Neural progenitor cell (in vitro differentiated cells): ENCODE data around the gene PNMA6E. TPM values are rescaled to one million over a fixed set of nuclear protein-coding genes. Genes with fewer than 3 reads are reported as not detected.

Experiments
- DNase-seq: peaks from one replicate; pipeline ENCODE4 v3.0.0-alpha.2; 2016; ENCODE audit warnings: low spot score
- H2AFZ ChIP-seq: fragments of 200-600 bp; sonication (generic); replicated peaks from 2 replicates; pipeline ENCODE4 v1.6.1; 2016; ENCODE audit warnings: antibody characterized with exemption
- H3F3A ChIP-seq: fragments of 200-600 bp; sonication (generic); 2 replicates; pipeline ENCODE4 v1.6.1; 2016; ENCODE audit warnings: antibody characterized with exemption, low read depth
- H3K27ac ChIP-seq: fragments of 200-600 bp; sonication (generic); 2 replicates; pipeline ENCODE4 v1.5.1; 2016; ENCODE audit warnings: mild to moderate bottlenecking
- H3K27me3 ChIP-seq: fragments of 200-600 bp; sonication (generic); 2 replicates; pipeline ENCODE4 v1.6.1; 2016; ENCODE audit warnings: mild to moderate bottlenecking, moderate library complexity
- H3K36me3 ChIP-seq: fragments of 200-600 bp; sonication (generic); 2 replicates; pipeline ENCODE4 v1.5.1; 2016
- H3K4me1 ChIP-seq: fragments of 200-600 bp; sonication (generic); 2 replicates; pipeline ENCODE4 v1.6.1; 2016; ENCODE audit warnings: mixed run types
- H3K4me2 ChIP-seq: fragments of 200-600 bp; sonication (generic); 2 replicates; pipeline ENCODE4 v1.6.1; 2016
- H3K4me3 ChIP-seq: fragments of 200-600 bp; sonication (generic); 2 replicates; pipeline ENCODE4 v1.5.1; 2016
- H3K79me2 ChIP-seq: fragments of 200-600 bp; sonication (generic); 2 replicates; pipeline ENCODE4 v1.6.1; 2016; ENCODE audit warnings: low read depth
- H3K9ac ChIP-seq: fragments of 200-600 bp; sonication (generic); 2 replicates; pipeline ENCODE4 v1.6.1; 2016
- H3K9me3 ChIP-seq: fragments of 200-600 bp; sonication (generic); 2 replicates; pipeline ENCODE4 v1.5.1; 2016; ENCODE audit warnings: low read depth
- H4K20me1 ChIP-seq: fragments of 200-600 bp; sonication (generic); 2 replicates; pipeline ENCODE4 v1.6.1; 2016; ENCODE audit warnings: low read depth
- H3K27ac Mint-ChIP-seq: 3 replicates; pipeline ENCODE4 v1.8.0; 2021; ENCODE audit warnings: mixed read lengths
- H3K27me3 Mint-ChIP-seq: 2 replicates; pipeline ENCODE4 v1.8.0; 2022; ENCODE audit warnings: low read depth, mild to moderate bottlenecking, inconsistent platforms, moderate library complexity, mixed read lengths; ENCODE audit not compliant: insufficient read depth
- H3K36me3 Mint-ChIP-seq: 3 replicates; pipeline ENCODE4 v1.8.0; 2021; ENCODE audit warnings: mixed read lengths
- H3K4me1 Mint-ChIP-seq: 3 replicates; pipeline ENCODE4 v1.8.0; 2021; ENCODE audit warnings: mixed read lengths
- H3K4me3 Mint-ChIP-seq: 3 replicates; pipeline ENCODE4 v1.8.0; 2021; ENCODE audit warnings: mild to moderate bottlenecking, moderate library complexity, mixed read lengths
- H3K9me3 Mint-ChIP-seq: 3 replicates; pipeline ENCODE4 v1.8.0; 2020; ENCODE audit warnings: mixed read lengths
- CTCF ChIP-seq: fragments of 200-600 bp; sonication (generic); IDR thresholded peaks from 2 replicates; pipeline ENCODE4 v1.5.1; 2017; ENCODE audit warnings: antibody characterized with exemption, mild to moderate bottlenecking
- EZH2 ChIP-seq: fragments of 200-600 bp; sonication (generic); IDR thresholded peaks from 2 replicates; pipeline ENCODE4 v1.6.1; 2017; ENCODE audit warnings: antibody characterized with exemption, mild to moderate bottlenecking, moderate library complexity
- EZH2phosphoT487 ChIP-seq: fragments of 200-600 bp; sonication (generic); IDR thresholded peaks from 2 replicates; pipeline ENCODE4 v1.6.1; 2017; ENCODE audit warnings: antibody characterized with exemption
- total RNA-seq: library from RNA; depleted of rRNA; stranded (reverse); fragments of >200 nt; gene quantifications from 2 replicates; pipeline ENCODE4 v1.2.3, GENCODE V29; 2015; ENCODE audit warnings: low replicate concordance

The PNMA6E gene
- total RNA-seq, 1 donor from 2014 or later: not detected

GRCh38 chrX:153384390-153384789, 16.8 kb downstream of the PNMA6E start:
- no peak overlapping the region for H3K27ac ChIP-seq
- no peak overlapping the region for H3K4me3 ChIP-seq
- Mint-ChIP-seq H3K27me3 (peaks cover 11% of the 10 kb centered on the region), H3K4me1 (no peaks in the 10 kb centered on the region), H3K27ac (no peak overlapping the region), H3K36me3 (no peaks in the 10 kb centered on the region), H3K4me3 (no peak overlapping the region), H3K9me3 (peaks cover 6% of the 10 kb centered on the region)
- no peaks in the 10 kb centered on the region for H3K79me2 ChIP-seq
- H3K4me1 ChIP-seq: no peaks in the 10 kb centered on the region
- no peak overlapping the region for H2AFZ ChIP-seq
- peaks cover 12% of the 10 kb centered on the region for H3F3A ChIP-seq
- H3K9ac ChIP-seq: no peak overlapping the region
- no peaks in the 10 kb centered on the region for H3K36me3 ChIP-seq
- DNase-seq: no peak
- no peak overlapping the region for H3K4me2 ChIP-seq
- no peaks in the 10 kb centered on the region for H4K20me1 ChIP-seq
- H3K27me3 ChIP-seq: no peaks in the 10 kb centered on the region
- no peaks in the 10 kb centered on the region for H3K9me3 ChIP-seq
- no peak for TF ChIP-seq CTCF
- TF ChIP-seq EZH2: no peak
- no peak for TF ChIP-seq EZH2phosphoT487

GRCh38 chrX:153382563-153383482, 18.3 kb downstream of the PNMA6E start:
- H3K9ac ChIP-seq: no peak overlapping the region
- no peak overlapping the region for H2AFZ ChIP-seq
- Mint-ChIP-seq H3K27ac (no peak overlapping the region), H3K9me3 (peaks cover 12% of the 10 kb centered on the region), H3K27me3 (peaks cover 13% of the 10 kb centered on the region), H3K4me3 (no peak overlapping the region), H3K36me3 (no peaks in the 10 kb centered on the region), H3K4me1 (no peaks in the 10 kb centered on the region)
- no peak overlapping the region for H3K27ac ChIP-seq
- DNase-seq: no peak
- no peaks in the 10 kb centered on the region for H3K4me1 ChIP-seq
- H3K4me3 ChIP-seq: no peak overlapping the region
- no peaks in the 10 kb centered on the region for H4K20me1 ChIP-seq
- H3K27me3 ChIP-seq: no peaks in the 10 kb centered on the region
- H3K4me2 ChIP-seq: no peak overlapping the region
- H3K79me2 ChIP-seq: no peaks in the 10 kb centered on the region
- no peak for TF ChIP-seq EZH2phosphoT487
- no peak for TF ChIP-seq CTCF
- no peak for TF ChIP-seq EZH2
- no peaks in the 10 kb centered on the region for H3K36me3 ChIP-seq
- H3K9me3 ChIP-seq: no peaks in the 10 kb centered on the region
- peaks cover 12% of the 10 kb centered on the region for H3F3A ChIP-seq

GRCh38 chrX:153381684-153382532, 19.2 kb downstream of the PNMA6E start:
- no peak overlapping the region for H2AFZ ChIP-seq
- DNase-seq: peak; percentile 43
- no peaks in the 10 kb centered on the region for H4K20me1 ChIP-seq
- no peak overlapping the region for H3K27ac ChIP-seq
- TF ChIP-seq EZH2 (no peak), EZH2phosphoT487 (no peak), CTCF (no peak)
- H3K4me3 ChIP-seq: no peak overlapping the region
- H3K27me3 ChIP-seq: no peaks in the 10 kb centered on the region
- Mint-ChIP-seq H3K4me3 (no peak overlapping the region), H3K9me3 (peaks cover 14% of the 10 kb centered on the region), H3K36me3 (no peaks in the 10 kb centered on the region), H3K27me3 (peaks cover 8% of the 10 kb centered on the region), H3K4me1 (no peaks in the 10 kb centered on the region), H3K27ac (no peak overlapping the region)
- peaks cover 3% of the 10 kb centered on the region for H3K9me3 ChIP-seq
- no peak overlapping the region for H3K9ac ChIP-seq
- no peaks in the 10 kb centered on the region for H3K79me2 ChIP-seq
- H3K36me3 ChIP-seq: no peaks in the 10 kb centered on the region
- peaks cover 12% of the 10 kb centered on the region for H3F3A ChIP-seq
- H3K4me2 ChIP-seq: no peak overlapping the region
- H3K4me1 ChIP-seq: no peaks in the 10 kb centered on the region
